Panc1 (cell line): Measurements from ENCODE around the gene HERC4.

ENCODE experiments used
- CTCF ChIP-seq: fragments of 450-650 bp; IDR thresholded peaks from 2 replicates; pipeline ENCODE4 v1.5.1; 2017; ENCODE audit warnings: mild to moderate bottlenecking
- POLR2AphosphoS5 ChIP-seq: IDR thresholded peaks from 2 replicates; pipeline ENCODE4 v1.6.1; 2012; ENCODE audit warnings: mild to moderate bottlenecking, low read depth, low read length, moderate library complexity
- REST ChIP-seq, 2 experiments: IDR thresholded peaks; 2 replicates each; pipeline ENCODE4 v1.6.1; 2011 to 2012; ENCODE audit warnings: low read depth in 2 of 2, control low read depth in 1 of 2, low read length in 1 of 2, mild to moderate bottlenecking in 1 of 2, moderate library complexity in 1 of 2; ENCODE audit not compliant: insufficient read depth in 1 of 2
- SIN3A ChIP-seq: IDR thresholded peaks from 2 replicates; pipeline ENCODE4 v1.6.1; 2012; ENCODE audit warnings: low read depth, mild to moderate bottlenecking, low read length, moderate library complexity, borderline replicate concordance; ENCODE audit not compliant: insufficient read depth

- TF ChIP-seq CTCF (no peak), POLR2AphosphoS5 (no peak), REST (IDR thresholded peaks at IDR 0.05; ENCODE audit: insufficient read depth in 1 of 2, low read depth in 2 of 2, low read length in 1 of 2) (no peak), SIN3A (no peak)
Observed at GRCh38 chr10:68043030-68043429, 32.1 kb downstream of the HERC4 start.
